Measurements from ENCODE around the gene RPTOR.
A peak's percentile ranks its signal among the peaks of the same experiment; 100 is the strongest.
"Not testable (repeated sequence)": the region's sequence is repeated elsewhere in the genome, so short reads cannot be mapped to it uniquely, and the experiment has no call there.

RPTOR gene, protein sequence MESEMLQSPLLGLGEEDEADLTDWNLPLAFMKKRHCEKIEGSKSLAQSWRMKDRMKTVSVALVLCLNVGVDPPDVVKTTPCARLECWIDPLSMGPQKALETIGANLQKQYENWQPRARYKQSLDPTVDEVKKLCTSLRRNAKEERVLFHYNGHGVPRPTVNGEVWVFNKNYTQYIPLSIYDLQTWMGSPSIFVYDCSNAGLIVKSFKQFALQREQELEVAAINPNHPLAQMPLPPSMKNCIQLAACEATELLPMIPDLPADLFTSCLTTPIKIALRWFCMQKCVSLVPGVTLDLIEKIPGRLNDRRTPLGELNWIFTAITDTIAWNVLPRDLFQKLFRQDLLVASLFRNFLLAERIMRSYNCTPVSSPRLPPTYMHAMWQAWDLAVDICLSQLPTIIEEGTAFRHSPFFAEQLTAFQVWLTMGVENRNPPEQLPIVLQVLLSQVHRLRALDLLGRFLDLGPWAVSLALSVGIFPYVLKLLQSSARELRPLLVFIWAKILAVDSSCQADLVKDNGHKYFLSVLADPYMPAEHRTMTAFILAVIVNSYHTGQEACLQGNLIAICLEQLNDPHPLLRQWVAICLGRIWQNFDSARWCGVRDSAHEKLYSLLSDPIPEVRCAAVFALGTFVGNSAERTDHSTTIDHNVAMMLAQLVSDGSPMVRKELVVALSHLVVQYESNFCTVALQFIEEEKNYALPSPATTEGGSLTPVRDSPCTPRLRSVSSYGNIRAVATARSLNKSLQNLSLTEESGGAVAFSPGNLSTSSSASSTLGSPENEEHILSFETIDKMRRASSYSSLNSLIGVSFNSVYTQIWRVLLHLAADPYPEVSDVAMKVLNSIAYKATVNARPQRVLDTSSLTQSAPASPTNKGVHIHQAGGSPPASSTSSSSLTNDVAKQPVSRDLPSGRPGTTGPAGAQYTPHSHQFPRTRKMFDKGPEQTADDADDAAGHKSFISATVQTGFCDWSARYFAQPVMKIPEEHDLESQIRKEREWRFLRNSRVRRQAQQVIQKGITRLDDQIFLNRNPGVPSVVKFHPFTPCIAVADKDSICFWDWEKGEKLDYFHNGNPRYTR (N-terminal part only)

DNA sequence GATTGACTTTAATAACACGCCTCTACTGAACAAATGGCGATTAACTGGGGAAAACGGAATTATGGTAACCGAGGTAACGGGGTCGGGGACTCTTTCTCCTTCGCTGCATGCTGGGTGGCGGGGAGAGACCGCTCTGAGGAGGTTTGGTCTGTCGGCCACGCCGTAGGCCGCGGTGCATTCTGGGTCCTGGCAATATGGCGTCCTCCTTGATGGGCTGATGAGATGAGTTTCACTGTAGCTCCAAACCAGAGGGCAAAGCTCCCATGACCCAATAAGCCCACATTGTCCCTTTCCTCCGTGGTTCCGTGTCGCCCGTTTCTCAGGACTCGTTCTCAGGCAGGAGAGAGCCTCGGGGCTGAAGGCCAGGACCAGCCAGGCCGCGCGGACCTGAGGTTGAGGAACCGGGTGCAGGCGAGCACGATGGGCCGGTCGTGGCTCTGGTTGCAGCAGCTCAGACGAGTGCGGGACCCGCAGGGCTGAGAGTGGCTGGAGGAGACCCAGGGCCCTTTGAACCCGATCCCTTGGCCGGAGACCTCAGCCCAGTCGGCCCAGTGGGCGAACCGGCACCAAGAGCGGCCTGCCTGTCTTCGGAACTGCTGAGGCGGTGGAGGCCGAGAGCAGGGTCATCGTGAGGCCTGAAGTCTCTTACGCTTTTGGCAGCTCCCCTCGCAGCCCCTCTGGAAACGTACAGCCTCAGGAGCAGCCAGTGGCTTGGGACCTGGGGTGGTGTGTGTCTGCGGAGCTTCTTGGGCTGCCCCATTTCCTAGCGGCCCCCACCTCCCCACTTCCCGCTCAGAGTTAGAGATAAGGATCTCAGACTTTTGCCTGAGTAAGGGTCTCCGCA is at the start of gene RPTOR:
RPTOR (plus strand) TSS at position 184 of the 844 bp plus-strand sequence. CDS start 792 bp downstream, outside the sequence.
- DNase-seq (ENCODE audit: low read depth in 2 of 2) = peak; percentile 79 to 86

DNA sequence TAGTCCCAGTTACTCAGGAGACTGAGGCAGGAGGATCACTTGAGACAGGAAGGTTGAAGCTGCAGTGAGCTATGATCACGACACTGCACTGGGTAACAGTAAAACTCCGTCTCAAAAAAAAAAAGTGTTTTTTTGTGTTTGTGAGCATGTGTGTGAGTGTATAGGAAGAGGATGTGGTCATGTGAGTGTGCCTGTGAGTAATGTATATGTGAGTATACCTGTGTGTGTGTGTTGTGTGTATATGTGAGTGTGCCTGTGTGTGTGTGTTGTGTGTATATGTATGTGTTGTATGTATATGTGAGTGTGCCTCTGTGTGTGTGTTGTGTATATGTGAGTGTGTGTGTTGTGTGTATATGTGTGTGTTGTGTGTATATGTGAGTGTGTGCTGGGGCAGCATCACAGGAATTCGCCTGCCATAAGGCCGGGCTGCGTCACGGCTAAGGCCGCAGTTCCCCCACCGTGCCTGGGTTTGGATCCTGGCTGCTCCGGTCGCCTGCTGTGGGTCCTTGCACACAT is 46.9 kb upstream of the RPTOR start:
- DNase-seq (ENCODE audit: low read depth in 2 of 2) = no peak

DNA sequence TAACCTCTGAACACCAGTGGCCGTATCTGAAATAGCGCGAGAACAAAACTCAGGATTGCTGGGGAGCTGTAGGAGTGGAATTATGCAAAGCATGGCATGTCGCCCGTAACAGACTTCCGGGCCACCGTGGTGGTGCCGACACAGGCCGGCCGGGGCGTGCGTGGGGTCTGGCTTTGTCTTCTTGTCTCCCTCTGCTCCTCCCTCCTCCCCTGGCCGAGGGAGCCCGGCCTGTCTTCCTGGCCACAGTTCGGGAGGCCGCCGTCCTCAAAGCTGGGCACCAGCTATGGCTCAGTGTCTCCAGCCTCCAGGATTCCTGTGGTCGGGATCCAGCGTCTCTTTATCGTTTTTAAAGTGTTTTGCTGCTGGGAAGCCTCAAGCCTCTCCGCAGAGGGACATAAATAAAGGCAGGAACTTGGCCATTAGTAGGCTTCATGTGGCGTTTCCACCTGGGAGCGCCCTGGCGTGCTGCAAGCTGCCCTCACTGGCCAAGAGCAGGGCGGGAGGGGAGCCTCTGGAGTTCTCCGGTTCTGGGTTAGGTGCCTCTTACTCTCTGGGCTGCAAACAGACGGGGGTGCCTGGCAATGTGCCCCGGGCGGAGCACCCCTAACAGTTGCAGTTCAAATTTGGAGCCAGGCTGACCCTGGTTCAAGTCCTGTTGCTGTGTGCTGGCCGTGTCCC is 46.3 kb upstream of the RPTOR start:
- DNase-seq (ENCODE audit: low read depth in 2 of 2) = no peak

DNA sequence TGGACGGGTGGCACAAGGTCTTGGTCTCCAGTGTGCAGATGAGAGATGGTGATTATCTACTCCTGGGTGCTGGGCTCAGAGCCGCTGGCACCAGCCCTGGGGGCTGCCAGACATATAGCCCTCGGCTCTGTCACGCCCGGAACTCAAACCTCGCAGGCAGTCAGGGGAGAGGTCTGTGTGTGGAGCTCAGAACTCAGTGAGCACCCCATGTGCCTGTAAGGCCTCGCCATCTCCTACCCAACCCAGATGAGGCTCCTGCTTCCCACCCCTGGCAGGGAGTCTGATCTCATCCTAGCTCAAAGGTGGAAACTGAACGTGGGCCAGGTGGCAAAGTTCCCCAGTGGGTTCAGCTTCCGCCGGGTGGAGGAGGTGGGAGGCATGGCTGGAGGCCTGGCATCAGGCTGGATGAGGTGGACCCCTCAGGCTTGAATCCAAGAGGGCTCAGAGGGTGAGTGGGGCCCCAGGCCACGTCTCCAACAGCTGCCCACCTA is 45.7 kb upstream of the RPTOR start:
- DNase-seq (ENCODE audit: low read depth in 2 of 2) = no peak

DNA sequence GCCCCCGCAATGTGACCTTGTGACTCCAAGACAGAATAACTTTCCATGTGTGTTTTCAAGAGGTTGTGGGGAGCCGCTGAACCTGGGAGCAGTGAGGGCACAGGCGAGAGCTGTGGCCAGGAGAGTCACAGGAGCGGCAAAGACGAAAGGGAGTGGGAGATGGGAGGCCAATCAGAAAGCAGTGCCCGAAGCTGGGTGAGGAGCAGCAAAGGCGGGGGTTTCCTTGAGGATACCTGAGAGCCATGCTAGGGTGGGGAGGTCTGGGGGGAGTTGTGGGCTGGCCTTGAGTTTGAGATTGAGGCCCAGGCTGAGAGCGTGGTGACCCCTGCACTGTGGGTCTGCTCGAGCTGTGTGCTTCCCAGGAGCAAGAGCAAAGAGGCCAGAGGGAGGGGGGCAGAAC is 45.1 kb upstream of the RPTOR start:
- no peak for DNase-seq (ENCODE audit: low read depth in 2 of 2)

DNA sequence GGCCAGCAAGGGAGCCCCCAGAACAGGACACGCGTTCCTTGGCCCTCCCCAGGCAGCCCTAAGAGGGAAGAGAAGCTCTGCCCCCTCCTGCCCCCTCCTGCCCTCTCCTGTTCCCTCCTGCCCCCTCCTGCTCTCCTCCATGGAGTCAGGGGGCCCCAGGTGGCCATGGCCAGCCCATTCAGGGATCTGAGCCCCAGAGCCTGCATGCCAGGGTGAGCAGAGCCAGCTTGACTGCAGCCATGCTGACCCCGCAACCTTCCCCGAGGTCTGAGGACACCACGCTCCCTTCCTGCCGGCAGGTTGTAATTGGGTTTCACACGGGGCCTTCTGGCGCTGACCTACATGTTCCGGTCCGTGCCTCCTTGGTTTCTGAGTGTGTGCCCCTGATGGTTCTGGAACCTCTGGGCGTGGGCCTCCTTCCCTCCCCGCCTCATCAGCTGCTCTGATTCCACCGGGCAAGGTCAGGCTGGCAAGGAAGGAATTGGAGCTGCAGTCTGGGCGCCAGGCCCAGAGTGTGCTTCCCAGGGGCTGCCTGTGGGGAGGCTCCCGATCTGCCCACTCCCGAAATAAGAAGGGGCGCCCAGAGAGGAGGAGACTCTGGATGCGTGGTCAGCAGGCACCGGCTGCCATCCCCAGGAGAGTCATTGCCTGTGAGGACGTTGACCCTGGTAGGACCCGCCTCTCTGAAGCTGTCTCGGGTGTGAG is 44.5 kb upstream of the RPTOR start:
- DNase-seq (ENCODE audit: low read depth in 2 of 2) = no peak

DNA sequence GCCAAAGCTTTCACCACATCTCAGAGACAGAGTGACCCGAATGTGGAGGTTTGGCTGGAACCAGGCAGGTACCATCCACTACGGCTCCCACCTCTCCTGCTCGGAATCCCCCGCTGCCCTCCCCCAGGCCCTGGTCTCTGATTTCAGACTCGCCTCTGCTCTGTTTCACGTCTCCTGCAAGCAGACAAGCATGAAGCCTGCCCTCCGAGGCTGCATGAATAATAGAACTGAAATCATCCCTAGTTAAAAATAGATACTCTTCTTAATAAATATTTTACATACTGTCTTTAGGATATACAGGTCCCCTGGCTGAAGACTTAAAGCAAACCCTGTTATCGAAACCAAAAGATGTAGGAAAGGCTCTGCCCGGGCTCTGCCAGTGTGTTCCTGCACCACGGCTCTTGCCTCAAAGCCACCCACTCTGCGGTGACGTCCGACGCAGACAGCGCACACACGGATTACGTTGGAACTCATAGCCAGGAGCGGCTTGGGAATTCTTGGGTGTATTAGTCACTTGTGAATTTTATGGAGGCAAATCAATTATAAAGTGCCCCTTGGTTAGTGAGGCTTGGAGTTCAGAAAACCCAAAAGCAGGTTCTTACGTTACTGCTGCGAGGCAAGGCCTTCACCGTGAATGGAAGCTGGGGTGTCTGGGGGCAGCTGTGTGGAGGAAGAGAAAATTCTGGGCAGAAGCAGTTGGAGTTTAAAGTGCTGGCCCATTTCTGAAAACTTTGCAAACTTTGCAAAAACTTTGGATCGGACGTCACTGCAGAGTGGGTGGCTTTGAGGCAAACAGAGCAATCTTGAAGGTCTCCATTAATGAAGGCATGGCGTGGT is 42.7 kb upstream of the RPTOR start:
- DNase-seq (ENCODE audit: low read depth in 2 of 2) = no peak

DNA sequence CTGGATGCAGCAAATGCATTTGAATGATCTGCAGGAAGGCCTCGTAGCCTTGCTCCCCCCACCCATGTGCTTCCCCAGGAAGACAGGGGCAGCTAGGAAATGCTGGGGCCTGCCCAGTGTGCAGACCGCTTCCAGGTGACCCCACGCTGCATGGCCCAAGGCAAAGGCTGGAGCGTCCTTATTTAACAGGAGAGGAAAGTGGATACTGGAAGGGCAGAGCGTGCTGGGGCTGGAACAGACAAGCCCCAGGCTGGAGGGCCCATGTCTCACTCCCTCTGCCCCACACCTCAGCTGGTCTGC is 42.1 kb upstream of the RPTOR start:
- no peak for DNase-seq (ENCODE audit: low read depth in 2 of 2)

DNA sequence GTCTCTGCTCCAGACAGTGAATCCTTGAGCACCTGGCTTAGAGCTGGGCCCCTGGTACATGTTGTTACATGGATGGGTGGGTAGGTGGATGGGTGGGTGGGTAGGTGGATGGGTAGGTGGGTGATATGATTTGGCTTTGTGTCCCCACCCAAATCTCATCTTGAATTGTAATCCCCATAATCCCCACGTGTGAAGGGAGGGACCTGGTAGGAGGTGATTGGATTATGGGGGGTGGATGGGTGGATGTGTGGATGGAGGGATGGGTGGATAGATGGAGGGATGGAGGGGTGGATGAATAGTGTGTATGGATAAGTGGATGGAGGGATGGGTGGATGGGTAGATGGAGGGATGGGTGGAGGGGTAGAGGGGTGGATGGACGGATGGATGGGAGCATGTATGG is 41.6 kb upstream of the RPTOR start:
- no peak for DNase-seq (ENCODE audit: low read depth in 2 of 2)

DNA sequence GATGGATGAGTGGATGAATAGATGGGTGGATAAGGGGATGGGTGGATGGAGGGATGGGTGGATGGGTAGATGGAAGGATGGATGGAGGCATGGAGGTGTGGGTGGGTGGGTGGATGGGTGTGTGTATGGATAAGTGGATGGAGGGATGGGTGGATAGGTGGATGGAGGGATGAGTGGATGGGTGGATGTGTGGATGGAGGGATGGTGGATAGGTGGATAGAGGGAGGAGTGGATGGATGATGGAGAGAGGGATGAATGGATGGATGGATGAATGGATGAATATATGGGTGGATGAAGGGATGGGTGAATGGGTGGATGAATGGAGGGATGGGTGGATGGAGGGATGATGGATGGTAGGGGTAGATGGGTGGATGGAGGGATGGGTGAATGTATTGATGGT is 40.7 kb upstream of the RPTOR start:
- DNase-seq (ENCODE audit: low read depth in 2 of 2) = no peak

DNA sequence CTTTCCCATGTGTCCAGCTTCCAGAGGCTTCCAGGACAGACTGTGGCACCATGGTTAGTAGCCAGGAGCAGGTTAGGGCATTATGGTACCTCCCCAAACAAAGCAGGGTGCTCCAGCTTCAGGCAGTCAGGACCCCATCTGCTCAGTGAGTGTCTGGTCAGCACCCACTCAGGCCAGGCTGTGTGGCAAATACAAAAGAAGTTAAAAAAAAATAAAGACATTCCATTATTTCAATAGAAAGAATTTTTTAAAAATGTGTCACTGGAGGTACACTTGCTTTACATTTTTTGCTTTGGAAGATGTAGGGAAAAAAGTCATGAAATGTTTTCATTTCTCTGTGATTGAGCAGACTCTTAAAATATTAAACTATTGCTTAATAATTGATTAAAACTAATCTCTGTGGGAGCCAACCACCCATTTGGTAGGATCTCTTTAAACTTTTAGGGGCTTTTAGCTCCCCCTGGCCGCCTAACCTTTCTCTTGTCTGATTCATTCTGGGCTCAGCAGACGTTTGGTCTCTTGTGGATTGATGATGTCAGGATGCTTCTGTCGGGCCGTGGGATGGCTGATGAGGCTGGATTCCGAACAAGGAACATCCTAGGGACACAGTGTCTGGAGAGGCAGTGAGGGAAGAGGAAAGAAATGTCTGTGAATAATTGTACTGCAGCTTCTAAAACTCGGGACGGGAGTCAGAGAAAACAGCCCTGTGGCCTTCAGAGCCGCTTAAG is 39.8 kb upstream of the RPTOR start:
- DNase-seq (ENCODE audit: low read depth in 2 of 2) = no peak

DNA sequence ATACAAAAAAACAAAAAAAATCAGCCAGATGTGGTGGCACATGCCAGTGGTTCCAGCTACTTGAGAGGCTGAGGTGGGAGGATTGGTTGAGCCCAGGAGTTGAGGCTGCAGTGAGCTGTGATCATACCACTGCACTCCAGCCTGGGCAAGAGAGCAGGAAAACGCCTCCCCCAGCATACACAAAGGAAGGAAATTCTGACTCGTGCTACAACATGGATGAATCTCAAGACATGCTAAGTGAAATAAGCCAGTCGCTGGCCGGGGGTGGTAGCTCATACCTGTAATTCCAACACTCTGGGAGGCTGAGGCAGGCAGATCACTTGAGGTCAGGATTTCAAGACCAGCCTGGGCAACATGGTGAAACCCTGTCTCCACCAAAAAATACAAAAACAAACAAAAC is 37.5 kb upstream of the RPTOR start:
- DNase-seq (ENCODE audit: low read depth in 2 of 2) = not testable (repeated sequence)

DNA sequence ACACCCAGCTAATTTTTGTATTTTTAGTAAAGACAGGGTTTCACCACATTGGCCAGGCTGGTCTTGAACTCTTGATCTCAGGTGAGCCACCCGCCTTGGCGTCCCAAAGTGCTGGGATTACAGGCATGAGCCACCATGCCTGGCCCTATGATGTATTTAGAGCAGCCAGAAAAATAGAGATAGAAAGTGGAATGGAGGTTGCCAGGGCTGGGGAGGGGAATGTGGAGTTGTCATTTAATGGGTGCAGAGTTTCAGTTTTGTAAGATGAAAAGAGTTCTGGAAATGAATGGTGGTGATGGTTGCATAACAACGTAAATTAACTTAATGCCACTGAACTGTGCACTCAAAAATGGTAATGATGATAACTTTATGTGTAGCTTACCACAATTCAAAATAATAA is 36.7 kb upstream of the RPTOR start:
- no peak for DNase-seq (ENCODE audit: low read depth in 2 of 2)

DNA sequence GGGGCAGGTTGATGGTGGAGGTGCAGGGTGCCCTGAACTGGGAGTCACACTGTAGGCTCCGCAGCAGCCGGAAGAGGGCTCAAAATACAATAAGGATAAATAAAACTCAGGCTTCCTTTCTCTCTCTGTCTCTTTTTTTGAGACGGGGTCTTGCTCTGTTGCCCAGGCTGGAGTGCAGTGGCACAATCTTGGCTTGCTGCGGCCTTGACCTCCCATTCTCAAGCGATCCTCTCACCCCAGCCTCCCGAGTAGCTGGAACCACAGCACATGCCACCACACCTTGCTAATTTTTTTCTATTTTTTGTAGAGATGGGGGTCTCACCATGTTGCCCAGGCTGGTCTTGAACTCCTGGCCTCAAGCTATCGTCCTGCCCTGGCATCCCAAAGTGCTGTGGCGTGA is 35.3 kb upstream of the RPTOR start:
- no peak for DNase-seq (ENCODE audit: low read depth in 2 of 2)

DNA sequence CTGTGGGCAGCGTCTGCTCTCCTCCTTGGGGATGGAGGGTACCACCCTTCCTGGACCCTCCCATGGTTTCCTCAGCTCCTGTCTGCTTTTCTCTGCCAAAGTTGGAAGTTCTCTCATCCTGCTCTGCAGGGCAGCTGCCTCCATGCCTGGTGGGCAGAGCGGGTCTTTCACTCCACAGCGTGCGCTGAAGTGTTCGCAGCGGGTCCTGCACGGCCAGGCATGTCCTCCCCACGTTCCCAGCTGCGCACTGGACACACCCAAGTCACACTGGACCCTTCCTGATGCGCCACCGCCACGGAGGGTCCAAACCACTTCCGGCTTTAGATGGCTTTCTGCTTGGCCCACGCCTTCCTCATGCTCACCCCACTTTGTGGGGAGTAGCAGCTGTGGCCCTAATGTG is 34.5 kb upstream of the RPTOR start:
- DNase-seq (ENCODE audit: low read depth in 2 of 2) = no peak

DNA sequence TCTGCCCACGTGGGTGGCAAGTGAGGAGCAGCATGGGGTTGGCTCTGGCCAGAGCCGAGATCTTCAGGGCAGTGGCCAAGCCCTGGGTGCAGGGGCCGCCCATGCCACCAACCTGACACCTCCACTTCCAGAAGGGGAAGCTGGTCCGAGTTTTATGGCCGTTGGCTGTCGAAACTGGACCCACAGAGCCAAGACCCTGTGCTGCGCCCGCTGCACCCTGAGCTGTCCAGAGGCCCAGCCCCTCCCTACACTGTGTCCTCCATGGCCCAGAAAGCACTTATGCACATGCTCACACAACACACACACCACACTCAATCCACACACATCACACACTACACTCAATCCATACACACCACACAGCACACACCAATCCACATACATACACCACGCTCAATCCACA is 33.9 kb upstream of the RPTOR start:
- DNase-seq (ENCODE audit: low read depth in 2 of 2) = no peak

DNA sequence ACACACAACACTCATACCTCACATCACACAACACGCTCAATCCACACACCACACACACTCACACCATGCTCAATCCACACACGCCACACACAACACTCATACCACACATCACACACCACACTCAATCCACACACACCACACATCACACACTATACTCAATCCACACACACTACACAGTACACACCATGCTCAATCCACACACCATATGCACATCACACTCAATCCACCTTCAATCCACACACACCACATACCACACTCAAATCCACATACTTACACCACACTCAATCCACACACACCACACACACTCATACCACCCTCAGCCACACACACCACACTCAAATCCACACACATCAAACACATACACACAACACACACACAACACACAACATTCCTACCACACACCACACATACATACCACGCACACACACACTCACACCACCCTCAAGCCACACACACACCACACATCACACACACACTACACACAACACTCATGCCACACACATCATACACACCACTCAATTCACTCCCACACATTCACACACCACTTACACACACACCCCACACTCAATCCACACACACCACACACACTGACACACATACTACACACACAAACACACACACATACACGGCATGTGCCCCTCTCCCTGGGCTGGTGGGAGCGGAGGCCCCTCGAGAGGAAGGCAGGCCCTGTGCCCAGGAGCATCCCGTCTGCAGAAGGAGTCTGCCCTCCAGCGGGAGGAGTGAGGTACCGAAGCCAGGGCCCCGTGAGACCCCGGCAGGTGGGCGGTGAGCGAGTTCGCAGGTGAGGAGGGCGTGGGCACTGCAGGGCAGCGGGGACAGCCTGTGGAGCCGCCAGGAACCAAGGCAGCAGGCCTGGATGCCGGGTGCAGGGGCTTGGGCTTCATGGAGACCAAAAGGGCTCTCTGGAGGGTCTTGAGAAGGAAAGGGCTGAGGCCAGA is 33.1 kb upstream of the RPTOR start:
- DNase-seq (ENCODE audit: low read depth in 2 of 2) = no peak
